T-helper 17 cell (primary cell): ENCODE results near the gene LIPE. TPM values are rescaled to one million over a fixed set of nuclear protein-coding genes. Genes with fewer than 3 reads are reported as not detected.

Source experiments
- ATAC-seq: fragments of 150-1000 bp; cut with Tn5 transposase; 2 replicates; pipeline ENCODE4 v1.10.0; 2021; ENCODE audit warnings: mild to moderate bottlenecking, moderate library complexity
- DNase-seq, 3 donors: peaks; one replicate each; pipeline versions ENCODE4 v3.0.0 to v3.0.0-alpha.2; 2020 to 2021
- H3K9me3 ChIP-seq: one replicate; pipeline ENCODE4 v1.7.0; 2013; ENCODE audit warnings: low read length, mild to moderate bottlenecking; ENCODE audit not compliant: control insufficient read depth, poor library complexity, severe bottlenecking
- H3K27ac Mint-ChIP-seq: one replicate; pipeline ENCODE4 v1.8.0; 2022; ENCODE audit warnings: mild to moderate bottlenecking, moderate library complexity, mixed read lengths
- H3K27me3 Mint-ChIP-seq: one replicate; pipeline ENCODE4 v1.8.0; 2022; ENCODE audit warnings: mixed read lengths
- H3K36me3 Mint-ChIP-seq: one replicate; pipeline ENCODE4 v1.8.0; 2022; ENCODE audit warnings: low read depth, mixed read lengths
- H3K4me1 Mint-ChIP-seq: one replicate; pipeline ENCODE4 v1.8.0; 2022; ENCODE audit warnings: mild to moderate bottlenecking, mixed read lengths
- H3K4me3 Mint-ChIP-seq: one replicate; pipeline ENCODE4 v1.8.0; 2022; ENCODE audit warnings: mild to moderate bottlenecking, moderate library complexity, mixed read lengths
- total RNA-seq, 4 donors: library from RNA in 2 of 4; stranded (reverse) in 2 of 4; gene quantifications; one replicate each; pipeline ENCODE4 v1.2.3 and lab custom pipeline; 2022 to 2026

The LIPE gene
- total RNA-seq, 2 donors from 2014 or later = 14.5 to 16.9 TPM

GRCh38 chr19:42361545-42361910, 65.7 kb downstream of the LIPE start:
- H3K36me3 Mint-ChIP-seq = peaks cover 4% of the 10 kb centered on the region
- peaks cover 9% of the 10 kb centered on the region for H3K4me1 Mint-ChIP-seq
- H3K27me3 Mint-ChIP-seq = no peaks in the 10 kb centered on the region
- ATAC-seq (no peak), DNase-seq (no peak)
- no peak overlapping the region for H3K4me3 Mint-ChIP-seq
- peak overlapping the region; percentile 79 for H3K27ac Mint-ChIP-seq
- H3K9me3 ChIP-seq = no peaks in the 10 kb centered on the region

- no peak for DNase-seq
Measured at GRCh38 chr19:42360787-42361544, 66.2 kb downstream of the LIPE start.

GRCh38 chr19:42357290-42357689, 69.9 kb downstream of the LIPE start:
- DNase-seq (no peak), ATAC-seq (no peak)
- no peaks in the 10 kb centered on the region for H3K9me3 ChIP-seq
- Mint-ChIP-seq H3K4me1 (peaks cover 9% of the 10 kb centered on the region), H3K27ac (no peak overlapping the region), H3K36me3 (peaks cover 4% of the 10 kb centered on the region), H3K4me3 (no peak overlapping the region), H3K27me3 (no peaks in the 10 kb centered on the region)

More at GRCh38 chr19:42360787-42361544, 66.2 kb downstream of the LIPE start:
- no peaks in the 10 kb centered on the region for H3K9me3 ChIP-seq
- Mint-ChIP-seq H3K27me3 (no peaks in the 10 kb centered on the region), H3K4me1 (peaks cover 9% of the 10 kb centered on the region), H3K4me3 (no peak overlapping the region), H3K27ac (peak overlapping the region; percentile 79), H3K36me3 (peaks cover 4% of the 10 kb centered on the region)
- ATAC-seq = no peak

- H3K9me3 ChIP-seq = no peaks in the 10 kb centered on the region
- H3K4me3 Mint-ChIP-seq = no peak overlapping the region
- peaks cover 12% of the 10 kb centered on the region for H3K4me1 Mint-ChIP-seq
- H3K27me3 Mint-ChIP-seq = no peaks in the 10 kb centered on the region
- DNase-seq (no peak), ATAC-seq (no peak)
- H3K27ac Mint-ChIP-seq = no peak overlapping the region
- peaks cover 8% of the 10 kb centered on the region for H3K36me3 Mint-ChIP-seq
Measured at GRCh38 chr19:42356686-42357085, 70.5 kb downstream of the LIPE start.

- no peak overlapping the region for H3K4me3 Mint-ChIP-seq
- no peak for DNase-seq
- no peak overlapping the region for H3K27ac Mint-ChIP-seq
- ATAC-seq = no peak
- peaks cover 12% of the 10 kb centered on the region for H3K4me1 Mint-ChIP-seq
- peaks cover 8% of the 10 kb centered on the region for H3K36me3 Mint-ChIP-seq
- no peaks in the 10 kb centered on the region for H3K9me3 ChIP-seq
- H3K27me3 Mint-ChIP-seq = no peaks in the 10 kb centered on the region
Measured at GRCh38 chr19:42355896-42356295, 71.3 kb downstream of the LIPE start.

- no peak for DNase-seq
Measured at GRCh38 chr19:42353341-42354015, 73.7 kb downstream of the LIPE start.

GRCh38 chr19:42352301-42353259, 74.6 kb downstream of the LIPE start:
- H3K27me3 Mint-ChIP-seq = no peaks in the 10 kb centered on the region
- no peaks in the 10 kb centered on the region for H3K9me3 ChIP-seq
- H3K4me1 Mint-ChIP-seq = peaks cover 12% of the 10 kb centered on the region
- H3K4me3 Mint-ChIP-seq = no peak overlapping the region
- H3K27ac Mint-ChIP-seq = no peak overlapping the region
- ATAC-seq = peak; percentile 73
- no peak for DNase-seq
- peaks cover 6% of the 10 kb centered on the region for H3K36me3 Mint-ChIP-seq

More at GRCh38 chr19:42353341-42354015, 73.7 kb downstream of the LIPE start:
- Mint-ChIP-seq H3K36me3 (peaks cover 8% of the 10 kb centered on the region), H3K4me3 (no peak overlapping the region), H3K27ac (no peak overlapping the region), H3K27me3 (no peaks in the 10 kb centered on the region), H3K4me1 (peaks cover 12% of the 10 kb centered on the region)
- no peak for ATAC-seq
- no peaks in the 10 kb centered on the region for H3K9me3 ChIP-seq

Other genes with a start within 250 kb of the LIPE start
- 10 to 100 TPM; 72.1 to 89.9 TPM for gene DEDD2, start 209.7 kb downstream of the LIPE start, total RNA-seq
- 1 to 10 TPM; 6.7 to 7.5 TPM for gene ZNF526, start 207.1 kb downstream of the LIPE start, total RNA-seq
- gene GSK3A, start 184.8 kb downstream of the LIPE start, total RNA-seq = 10 to 100 TPM; 27.7 to 28.1 TPM
- 10 to 100 TPM; 75.8 to 82.1 TPM for gene ERF, start 172.3 kb downstream of the LIPE start, total RNA-seq
- gene CIC, start 158.1 kb downstream of the LIPE start, total RNA-seq = 100 to 1,000 TPM; 112 to 125 TPM
- gene PRR19, start 125.3 kb downstream of the LIPE start, total RNA-seq = under 1 TPM in 1 of 2 donors, not detected in 1; 0.50 TPM
- 10 to 100 TPM; 16.0 to 17.7 TPM for gene PAFAH1B3, start 124.8 kb downstream of the LIPE start, total RNA-seq
- gene TMEM145, start 114.1 kb downstream of the LIPE start, total RNA-seq = not detected
- gene MEGF8, start 101.8 kb downstream of the LIPE start, total RNA-seq = 1 to 10 TPM; 4.6 to 6.1 TPM
- gene CNFN, start 37.1 kb downstream of the LIPE start, total RNA-seq = not detected
- not detected for gene CXCL17, start 15.6 kb upstream of the LIPE start, total RNA-seq
- gene CEACAM1, start 101.1 kb upstream of the LIPE start, total RNA-seq = 10 to 100 TPM in 1 of 2 donors, 1 to 10 TPM in 1; 5.6 to 10.0 TPM
- not detected for gene CEACAM8, start 167.5 kb upstream of the LIPE start, total RNA-seq